Epithelial cell of esophagus (primary cell): Measurements from ENCODE around the gene GIT1.

Source experiments
- DNase-seq: peaks from one replicate; pipeline ENCODE4 v3.0.0; 2010; ENCODE audit warnings: low read depth
- H3K4me3 ChIP-seq: 2 replicates; pipeline ENCODE4 v1.5.1; 2011; ENCODE audit warnings: mild to moderate bottlenecking, low read length, control low read depth
- TF ChIP-seq, protein P1 (sequence below): IDR thresholded peaks from 2 replicates; pipeline ENCODE4 v1.5.1; 2011; ENCODE audit warnings: low read depth, mild to moderate bottlenecking, low read length, control low read depth, inconsistent platforms; ENCODE audit not compliant: insufficient read depth; ENCODE audit errors: missing control alignments

GIT1 gene

DNA sequence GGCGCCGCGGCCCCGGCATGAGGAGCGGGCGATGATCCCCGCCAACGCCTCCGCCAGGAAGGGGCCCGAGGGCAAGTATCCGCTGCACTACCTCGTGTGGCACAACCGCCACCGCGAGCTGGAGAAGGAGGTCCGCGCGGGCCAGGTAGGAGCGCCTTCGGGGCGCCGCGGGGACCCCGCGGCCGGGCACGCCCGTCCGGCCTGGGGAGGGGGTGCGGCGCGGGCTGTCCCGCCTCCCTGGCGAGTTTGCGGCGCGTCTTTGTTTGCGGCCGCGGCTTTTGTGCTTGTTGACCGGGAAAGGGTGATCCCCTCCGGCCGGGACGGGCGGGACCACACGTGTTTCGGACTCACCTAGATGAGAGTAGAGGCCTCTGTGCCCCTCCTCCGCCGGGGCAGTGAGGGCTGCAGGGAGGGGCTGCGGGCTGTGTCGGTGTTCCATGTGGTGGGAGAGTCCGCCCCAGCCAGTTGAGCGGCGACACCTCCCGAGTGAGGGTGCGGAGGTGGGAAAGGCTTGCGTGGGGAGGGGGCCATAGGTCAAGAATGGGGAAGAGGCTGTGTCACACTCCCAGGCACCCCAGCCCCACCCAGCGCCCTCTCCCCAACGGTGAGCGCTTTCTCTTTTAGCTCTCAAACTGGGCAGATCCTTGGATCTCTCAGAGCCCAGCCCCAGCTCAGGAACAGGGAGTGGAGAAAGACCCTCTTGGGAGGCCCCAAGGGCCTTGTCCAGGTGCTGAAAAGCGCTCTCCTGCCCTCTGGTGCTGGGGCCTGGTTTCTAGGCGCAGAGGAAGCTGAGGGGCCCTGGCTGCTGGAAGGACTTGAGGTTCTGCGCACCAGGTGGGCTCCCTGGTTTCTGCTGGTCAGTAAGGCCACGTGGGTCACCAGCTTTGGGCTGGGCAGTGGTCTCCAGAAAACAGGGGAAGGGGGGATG is 4.4 kb upstream of the GIT1 start:
- peak; percentile 43 for DNase-seq
- H3K4me3 ChIP-seq: peak overlapping the region; percentile 60
- TF ChIP-seq, protein P1, sequence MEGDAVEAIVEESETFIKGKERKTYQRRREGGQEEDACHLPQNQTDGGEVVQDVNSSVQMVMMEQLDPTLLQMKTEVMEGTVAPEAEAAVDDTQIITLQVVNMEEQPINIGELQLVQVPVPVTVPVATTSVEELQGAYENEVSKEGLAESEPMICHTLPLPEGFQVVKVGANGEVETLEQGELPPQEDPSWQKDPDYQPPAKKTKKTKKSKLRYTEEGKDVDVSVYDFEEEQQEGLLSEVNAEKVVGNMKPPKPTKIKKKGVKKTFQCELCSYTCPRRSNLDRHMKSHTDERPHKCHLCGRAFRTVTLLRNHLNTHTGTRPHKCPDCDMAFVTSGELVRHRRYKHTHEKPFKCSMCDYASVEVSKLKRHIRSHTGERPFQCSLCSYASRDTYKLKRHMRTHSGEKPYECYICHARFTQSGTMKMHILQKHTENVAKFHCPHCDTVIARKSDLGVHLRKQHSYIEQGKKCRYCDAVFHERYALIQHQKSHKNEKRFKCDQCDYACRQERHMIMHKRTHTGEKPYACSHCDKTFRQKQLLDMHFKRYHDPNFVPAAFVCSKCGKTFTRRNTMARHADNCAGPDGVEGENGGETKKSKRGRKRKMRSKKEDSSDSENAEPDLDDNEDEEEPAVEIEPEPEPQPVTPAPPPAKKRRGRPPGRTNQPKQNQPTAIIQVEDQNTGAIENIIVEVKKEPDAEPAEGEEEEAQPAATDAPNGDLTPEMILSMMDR: peak; percentile 41

DNA sequence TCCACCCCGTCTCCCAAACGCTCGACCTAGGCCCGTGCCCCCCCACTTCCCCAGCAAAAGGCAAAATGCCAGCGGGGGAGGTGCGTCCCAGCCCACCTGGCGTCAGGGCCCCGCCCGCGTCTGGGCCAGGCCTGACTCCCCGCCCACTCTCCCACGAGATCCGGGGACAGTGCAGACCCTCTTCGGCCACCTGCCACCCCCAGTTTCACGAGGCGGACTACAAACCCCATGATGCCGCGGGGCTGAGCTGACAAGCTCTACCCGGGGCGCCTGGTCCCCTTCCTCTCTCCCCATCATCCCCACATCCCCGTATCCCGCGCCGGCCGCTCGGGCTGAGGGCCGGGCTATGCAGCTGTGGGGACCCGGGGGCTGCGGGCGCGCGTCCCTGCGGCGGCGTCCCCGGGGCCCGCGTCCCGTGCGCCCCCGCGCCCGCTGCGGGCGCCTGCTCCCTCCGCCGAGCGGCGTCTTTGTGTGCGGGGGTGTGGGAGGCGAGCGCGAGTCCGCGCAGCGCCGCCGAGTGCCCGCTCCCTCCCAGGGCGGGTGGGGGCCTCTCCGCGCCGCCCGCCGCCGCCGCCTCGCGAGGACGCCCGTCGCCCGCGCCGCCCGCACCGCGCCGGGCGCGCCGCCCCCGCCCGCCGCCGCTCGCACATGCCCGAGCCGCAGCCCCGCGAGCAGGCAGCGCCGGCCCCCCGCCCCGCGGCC is 3.6 kb upstream of the GIT1 start, which contains the start of gene ANKRD13B:
Gene ANKRD13B (plus strand): TSS at position 283 of the 702 bp plus-strand sequence. CDS start 490 bp downstream, outside the sequence.
- no peak for DNase-seq
- peak within 1 kb of the TSS; percentile 60 for H3K4me3 ChIP-seq

DNA sequence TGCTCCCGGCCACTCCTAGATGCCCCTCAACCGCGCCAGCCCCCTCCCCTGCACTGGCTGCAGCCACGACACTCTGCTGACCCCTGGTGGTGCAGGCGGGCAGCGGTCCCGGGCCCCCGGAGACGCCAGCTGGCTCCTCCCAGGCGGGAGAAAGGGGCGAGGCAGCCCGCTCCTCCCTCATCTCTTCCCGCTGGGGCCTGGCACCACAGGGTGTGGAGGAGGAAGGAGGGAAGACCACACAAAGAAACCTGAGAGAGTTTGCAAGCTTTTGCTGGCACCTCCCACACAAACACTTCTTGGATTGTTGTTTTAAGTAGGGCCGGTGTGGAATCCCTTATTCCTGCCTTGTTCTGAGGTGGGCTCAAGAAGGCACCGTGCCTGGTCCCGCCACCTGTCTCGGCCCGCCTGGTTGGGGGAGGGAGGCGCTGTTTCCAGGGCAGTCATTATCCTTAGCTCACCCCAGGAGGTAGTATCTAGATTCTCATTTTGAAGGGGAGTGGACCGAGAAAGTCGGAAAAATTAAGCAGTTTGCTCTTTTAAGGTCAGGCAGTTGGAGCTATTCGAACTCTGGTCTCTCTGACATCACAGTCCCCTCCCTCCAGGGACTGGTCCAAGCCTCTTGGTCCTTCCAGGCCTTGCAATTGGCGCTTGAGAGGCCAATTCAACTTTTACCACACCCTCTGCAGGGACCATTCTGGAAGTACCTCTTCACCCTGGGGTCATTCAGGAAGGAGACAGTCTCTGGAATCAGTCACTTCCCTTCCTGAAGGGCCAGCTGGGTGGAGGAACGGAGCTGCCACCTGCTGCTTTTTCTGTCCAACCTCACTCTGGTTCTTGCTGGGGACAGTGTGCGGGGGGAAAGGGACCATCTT is 2.5 kb upstream of the GIT1 start:
- peak; percentile 76 for DNase-seq
- no peak overlapping the region for H3K4me3 ChIP-seq
- TF ChIP-seq, protein P1: peak; percentile 83

More for the DNA sequence above, 3.6 kb upstream of the GIT1 start, which contains the start of gene ANKRD13B:
- TF ChIP-seq, protein P1: no peak

DNA sequence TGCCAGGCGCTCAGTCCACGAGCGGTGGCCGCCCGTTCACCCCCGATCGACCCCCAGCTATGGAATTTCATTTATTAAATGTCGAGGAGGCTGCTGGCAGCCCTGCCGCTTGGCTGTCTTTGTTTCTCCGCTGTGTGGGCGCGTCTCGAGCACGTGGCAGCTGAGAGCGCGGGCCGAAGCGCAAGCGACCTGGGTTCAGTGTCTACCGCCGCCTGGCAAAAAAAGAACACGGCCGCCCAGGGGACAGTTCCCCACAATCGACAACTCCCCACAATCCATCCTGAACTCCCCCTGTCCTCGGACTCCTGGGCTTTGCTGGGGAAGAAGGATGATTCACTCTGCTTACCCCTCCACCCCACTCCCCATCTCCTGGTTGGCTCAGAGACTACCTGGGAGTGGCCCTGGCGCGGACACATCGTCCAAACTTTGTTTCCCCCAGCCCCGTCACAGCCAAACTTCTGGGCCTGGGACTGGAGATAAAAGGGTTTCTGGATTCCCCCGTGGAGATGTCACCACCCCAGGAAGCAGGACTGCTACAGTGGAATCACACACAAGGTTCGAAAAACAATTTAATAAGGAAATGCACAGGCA is 1.8 kb upstream of the GIT1 start:
- TF ChIP-seq, protein P1: no peak
- peak overlapping the region; percentile 9 for H3K4me3 ChIP-seq
- peak; percentile 61 for DNase-seq

DNA sequence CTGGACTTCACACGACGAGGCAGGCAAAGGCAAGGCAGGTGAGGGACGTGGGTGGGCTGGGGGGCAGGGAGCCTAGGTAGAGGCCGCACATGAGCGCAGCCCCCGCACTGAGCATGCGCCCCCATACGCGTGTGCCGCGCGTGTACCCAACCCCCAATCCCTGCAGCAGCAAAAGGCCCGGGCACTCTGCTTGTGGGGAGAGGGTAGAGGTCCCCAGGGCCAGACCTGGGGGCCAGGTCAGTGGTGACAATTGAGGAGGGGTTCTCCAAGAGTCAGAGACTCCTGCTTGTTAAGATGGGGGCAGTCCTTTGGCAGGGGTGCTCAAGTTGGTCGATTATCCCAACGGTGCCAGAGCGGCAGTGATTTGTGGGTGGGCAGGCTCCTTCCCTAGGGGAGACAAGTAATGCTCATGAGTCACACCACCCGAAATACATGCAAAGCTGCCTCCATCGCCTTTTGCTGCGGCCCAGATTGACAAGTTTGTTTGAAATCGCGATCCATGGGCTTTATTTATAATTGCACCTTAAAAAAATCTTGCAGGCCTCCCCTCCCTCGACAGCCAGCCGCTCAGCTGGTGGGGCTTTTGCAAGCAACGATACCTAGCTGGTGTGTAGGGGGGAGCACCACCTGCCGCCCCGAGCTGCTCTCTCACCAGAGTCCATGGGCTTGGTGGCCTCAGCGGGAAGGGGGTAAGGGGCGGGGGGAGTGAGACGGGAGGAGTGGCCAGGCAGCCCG is 1.1 kb upstream of the GIT1 start:
- DNase-seq: peak; percentile 69
- H3K4me3 ChIP-seq: peak overlapping the region; percentile 53

More for the DNA sequence above, 1.1 kb upstream of the GIT1 start:
- TF ChIP-seq, protein P1: no peak
